ENCODE results near the gene APOL2.
"Not testable (repeated sequence)": the region's sequence is repeated elsewhere in the genome, so short reads cannot be mapped to it uniquely, and the experiment has no call there.

The APOL2 gene

DNA sequence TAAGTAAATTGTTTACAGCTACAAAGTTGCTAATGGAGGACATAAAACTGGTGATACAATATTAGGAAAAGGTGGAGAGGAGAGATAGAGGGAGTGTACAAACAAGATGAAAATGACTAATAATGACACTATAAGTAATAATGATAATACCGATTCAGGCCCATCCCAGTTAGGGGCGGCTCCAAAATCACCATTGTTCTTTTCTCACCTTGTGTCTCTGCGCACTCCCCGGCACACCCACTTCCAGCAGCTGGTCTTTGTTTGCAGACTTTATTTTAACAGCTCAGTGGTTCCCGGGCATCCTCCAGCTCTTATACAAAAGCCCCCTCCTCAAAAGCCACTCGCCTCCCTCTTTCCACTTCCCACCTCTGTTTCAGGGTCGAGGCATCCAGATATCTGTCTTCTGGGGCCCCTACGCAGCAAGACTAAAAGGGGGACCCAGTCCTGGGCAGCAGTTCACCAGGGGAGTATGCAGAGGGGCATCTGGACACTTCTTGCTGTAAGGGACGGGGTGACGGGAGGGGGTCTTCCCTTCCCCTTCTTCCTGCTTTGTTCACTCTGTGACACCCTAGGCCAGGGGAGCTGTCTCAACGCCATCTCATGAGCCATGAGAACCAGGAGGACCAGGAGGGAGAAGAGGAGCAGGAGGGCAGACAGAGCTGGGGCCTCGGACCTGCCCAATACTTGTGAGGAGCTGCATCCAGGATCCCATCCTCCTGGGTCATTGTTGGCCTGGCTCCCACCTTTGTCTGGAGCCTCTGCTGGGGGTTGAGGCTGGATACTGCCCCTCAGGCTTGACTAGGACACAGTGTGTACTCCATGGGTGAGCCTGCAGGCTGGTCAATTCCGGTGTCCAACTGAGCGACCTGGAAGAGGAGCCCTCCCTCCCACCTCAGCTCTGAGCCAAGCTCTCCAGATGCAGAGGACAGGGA is 2.7 kb downstream of the APOL2 start:
- in situ Hi-C loops (cut with HindIII; ENCODE audit: low sequenced_read_pairs): no loop called here
- H3K4me3 ChIP-seq (ENCODE audit: low read depth, low read length): peak overlapping the region; percentile 14
- no peak for DNase-seq (ENCODE audit: low read depth)
- TF ChIP-seq, protein P1, sequence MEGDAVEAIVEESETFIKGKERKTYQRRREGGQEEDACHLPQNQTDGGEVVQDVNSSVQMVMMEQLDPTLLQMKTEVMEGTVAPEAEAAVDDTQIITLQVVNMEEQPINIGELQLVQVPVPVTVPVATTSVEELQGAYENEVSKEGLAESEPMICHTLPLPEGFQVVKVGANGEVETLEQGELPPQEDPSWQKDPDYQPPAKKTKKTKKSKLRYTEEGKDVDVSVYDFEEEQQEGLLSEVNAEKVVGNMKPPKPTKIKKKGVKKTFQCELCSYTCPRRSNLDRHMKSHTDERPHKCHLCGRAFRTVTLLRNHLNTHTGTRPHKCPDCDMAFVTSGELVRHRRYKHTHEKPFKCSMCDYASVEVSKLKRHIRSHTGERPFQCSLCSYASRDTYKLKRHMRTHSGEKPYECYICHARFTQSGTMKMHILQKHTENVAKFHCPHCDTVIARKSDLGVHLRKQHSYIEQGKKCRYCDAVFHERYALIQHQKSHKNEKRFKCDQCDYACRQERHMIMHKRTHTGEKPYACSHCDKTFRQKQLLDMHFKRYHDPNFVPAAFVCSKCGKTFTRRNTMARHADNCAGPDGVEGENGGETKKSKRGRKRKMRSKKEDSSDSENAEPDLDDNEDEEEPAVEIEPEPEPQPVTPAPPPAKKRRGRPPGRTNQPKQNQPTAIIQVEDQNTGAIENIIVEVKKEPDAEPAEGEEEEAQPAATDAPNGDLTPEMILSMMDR (IDR thresholded peaks at IDR 0.05; ENCODE audit: low read depth, low read length, missing control alignments): no peak

DNA sequence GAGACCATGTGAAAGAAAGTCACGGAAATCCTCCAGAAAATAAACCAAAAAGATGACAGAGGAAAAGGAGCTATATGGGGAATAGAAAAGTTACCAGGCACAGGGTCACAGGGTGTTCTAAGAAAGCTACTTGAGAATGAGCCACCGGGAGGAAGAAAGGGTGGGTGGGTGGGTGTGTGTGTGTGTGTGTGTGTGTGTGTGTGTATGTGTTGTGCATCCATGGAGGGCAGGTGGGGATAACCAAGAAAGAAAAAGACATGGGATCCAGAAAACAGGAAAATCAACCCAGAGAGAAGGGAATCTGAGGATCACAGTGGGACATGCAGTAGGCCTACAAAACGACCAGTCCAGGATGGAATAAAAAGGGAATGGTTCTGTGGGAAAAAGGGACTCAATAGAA is 3.7 kb downstream of the APOL2 start:
- TF ChIP-seq, protein P1 (IDR thresholded peaks at IDR 0.05; ENCODE audit: low read depth, low read length, missing control alignments): no peak
- DNase-seq (ENCODE audit: low read depth): no peak
- in situ Hi-C loops (cut with HindIII; ENCODE audit: low sequenced_read_pairs): no loop called here
- no peak overlapping the region for H3K4me3 ChIP-seq (ENCODE audit: low read depth, low read length)

DNA sequence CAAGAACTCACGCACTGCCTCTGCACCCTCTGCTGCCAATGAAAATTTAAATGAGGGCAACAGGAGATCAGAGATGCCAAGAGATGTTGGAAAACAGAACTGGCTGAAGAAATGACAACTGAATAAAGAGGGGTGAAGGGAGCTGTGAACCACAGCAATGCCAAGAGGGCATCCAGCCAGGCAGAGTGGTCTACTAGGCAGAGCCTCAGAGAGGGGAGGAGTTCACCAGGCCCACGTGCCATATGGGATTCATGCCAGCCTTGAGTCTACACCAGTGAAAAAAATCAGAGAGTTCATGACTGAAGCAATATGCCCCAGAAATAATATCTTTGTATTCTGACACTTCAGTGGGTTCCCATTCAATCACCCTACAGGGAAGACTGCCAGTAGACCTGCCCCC is 4.4 kb downstream of the APOL2 start:
- in situ Hi-C loops (cut with HindIII; ENCODE audit: low sequenced_read_pairs): no loop called here
- no peak overlapping the region for H3K4me3 ChIP-seq (ENCODE audit: low read depth, low read length)
- DNase-seq (ENCODE audit: low read depth): no peak
- TF ChIP-seq, protein P1 (IDR thresholded peaks at IDR 0.05; ENCODE audit: low read depth, low read length, missing control alignments): no peak

DNA sequence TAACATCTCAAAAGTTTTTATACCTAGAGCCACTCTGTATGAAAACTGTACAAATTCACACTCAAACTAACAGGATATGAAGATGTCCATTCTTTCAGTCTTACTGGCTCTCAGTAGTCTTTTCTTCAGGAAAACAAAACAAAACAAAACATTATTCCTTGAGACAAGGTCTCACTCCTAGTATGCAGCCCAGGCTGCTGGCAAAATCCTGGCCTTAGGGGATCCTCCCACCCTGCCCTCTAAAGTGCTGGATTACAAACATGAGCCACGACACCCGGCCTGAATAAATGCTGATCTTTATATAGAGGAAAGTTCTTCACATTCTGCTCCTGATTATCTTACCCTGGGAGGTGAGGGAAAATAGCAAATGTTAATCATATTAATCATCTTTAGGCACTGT is 5.1 kb downstream of the APOL2 start:
- in situ Hi-C loops (cut with HindIII; ENCODE audit: low sequenced_read_pairs): no loop called here
- no peak for DNase-seq (ENCODE audit: low read depth)
- no peak overlapping the region for H3K4me3 ChIP-seq (ENCODE audit: low read depth, low read length)
- TF ChIP-seq, protein P1 (IDR thresholded peaks at IDR 0.05; ENCODE audit: low read depth, low read length, missing control alignments): no peak

DNA sequence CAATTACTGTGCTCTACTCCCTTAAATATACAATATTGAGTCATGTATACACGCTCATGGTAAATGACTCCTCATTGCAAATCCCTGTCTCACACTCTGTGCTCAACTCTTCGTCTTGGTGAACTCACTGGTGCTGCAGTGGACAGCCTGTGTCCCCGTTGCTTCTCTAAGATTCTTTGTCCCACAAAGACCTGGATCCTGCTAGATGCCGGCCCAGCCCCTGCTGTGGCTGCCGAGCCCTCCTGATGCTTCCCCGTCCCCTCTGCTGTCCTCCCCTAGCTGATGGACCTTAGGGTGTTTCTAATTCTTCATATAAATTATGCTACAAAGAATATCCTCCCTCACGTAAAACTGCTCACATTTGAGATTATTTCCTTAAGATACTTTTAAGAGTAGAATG is 5.5 kb downstream of the APOL2 start:
- DNase-seq (ENCODE audit: low read depth): no peak
- in situ Hi-C loops (cut with HindIII; ENCODE audit: low sequenced_read_pairs): no loop called here
- TF ChIP-seq, protein P1 (IDR thresholded peaks at IDR 0.05; ENCODE audit: low read depth, low read length, missing control alignments): no peak
- no peak overlapping the region for H3K4me3 ChIP-seq (ENCODE audit: low read depth, low read length)

DNA sequence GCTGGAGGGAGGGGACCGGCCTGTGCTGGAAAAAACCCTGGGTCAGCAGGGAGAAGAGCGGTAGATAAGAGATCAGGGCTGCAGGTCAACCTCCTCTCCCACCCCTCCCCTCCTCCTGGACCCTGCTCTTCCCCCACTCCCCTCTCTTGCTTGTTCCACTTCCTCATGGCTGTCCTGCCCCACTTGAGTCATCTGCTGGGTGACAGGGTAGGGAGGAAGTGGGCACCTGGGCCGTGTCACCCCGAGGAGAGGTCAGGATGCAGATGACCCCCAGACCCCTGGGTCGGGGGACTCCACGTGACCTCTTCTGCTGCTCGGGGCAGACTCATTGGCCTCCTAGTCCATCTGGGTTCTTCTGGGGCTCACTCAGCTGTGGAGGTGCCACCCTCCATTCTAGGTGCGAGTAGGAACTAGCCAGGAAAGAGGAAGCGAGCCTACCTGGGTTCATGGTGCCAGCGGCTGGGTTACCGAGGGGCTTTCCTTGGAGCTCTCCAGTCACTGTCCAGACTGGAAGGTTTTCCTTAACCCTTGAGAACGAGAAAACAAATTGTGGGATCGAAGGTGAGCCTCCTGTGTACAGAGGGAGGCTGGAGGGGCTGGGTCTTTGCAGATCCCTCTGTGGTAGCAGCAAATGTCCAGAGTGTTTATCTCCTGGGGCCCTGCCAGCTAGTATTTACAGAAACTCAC is 6.5 kb downstream of the APOL2 start:
- no peak overlapping the region for H3K4me3 ChIP-seq (ENCODE audit: low read depth, low read length)
- DNase-seq (ENCODE audit: low read depth): no peak
- TF ChIP-seq, protein P1 (IDR thresholded peaks at IDR 0.05; ENCODE audit: low read depth, low read length, missing control alignments): no peak
- in situ Hi-C loops (cut with HindIII; ENCODE audit: low sequenced_read_pairs): no loop called here

DNA sequence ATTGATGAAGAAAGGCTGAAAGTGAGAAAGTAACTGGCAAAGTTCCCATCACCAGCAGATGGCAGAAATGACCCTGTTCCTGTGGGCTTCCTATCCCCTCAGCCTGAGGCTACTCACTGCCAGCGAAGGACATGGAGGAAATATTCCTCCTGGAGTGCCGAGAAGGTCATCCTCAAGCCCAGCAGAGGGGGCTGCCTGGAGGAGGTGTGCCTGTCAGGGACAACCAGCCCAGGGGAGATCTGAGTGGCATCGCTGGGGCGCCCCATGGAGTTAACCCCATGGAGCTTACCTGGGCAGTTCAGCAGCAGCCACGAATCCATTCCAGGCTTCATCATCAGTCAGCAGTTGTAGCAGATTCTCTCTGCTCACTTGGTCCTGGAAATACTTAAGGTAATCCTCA is 8.3 kb downstream of the APOL2 start:
- in situ Hi-C loops (cut with HindIII; ENCODE audit: low sequenced_read_pairs); DNase-seq (ENCODE audit: low read depth); H3K4me3 ChIP-seq (ENCODE audit: low read depth, low read length): not testable (repeated sequence)

DNA sequence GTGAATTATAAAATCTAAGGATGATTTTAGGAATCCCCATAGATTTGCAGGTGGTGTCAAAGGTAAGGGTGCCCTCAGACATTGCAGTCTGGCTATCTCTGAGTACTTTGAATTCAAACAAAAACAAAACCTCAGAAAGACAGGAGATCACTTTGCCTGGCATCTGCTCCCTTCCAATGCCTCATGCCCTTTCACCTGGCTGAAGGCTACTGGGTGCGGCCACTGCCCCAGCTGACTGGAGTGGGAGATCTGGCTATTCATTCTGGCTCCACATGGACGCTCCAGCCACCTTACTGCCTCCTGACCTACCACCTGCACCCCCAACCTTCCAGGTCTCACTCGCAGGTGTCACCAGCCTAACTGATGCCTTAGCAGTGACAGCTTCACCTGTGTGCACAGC is 9.7 kb downstream of the APOL2 start:
- DNase-seq (ENCODE audit: low read depth); in situ Hi-C loops (cut with HindIII; ENCODE audit: low sequenced_read_pairs); H3K4me3 ChIP-seq (ENCODE audit: low read depth, low read length): not testable (repeated sequence)
